Upper lobe of left lung (tissue), 4 donors: ENCODE data around the gene STC2.

Source experiments
- CTCF ChIP-seq, 6 experiments: fragments of 450-650 bp in 4 of 6; fragments of 200-600 bp in 2 of 6; sonication (generic) in 2 of 6; IDR thresholded peaks; one replicate each; pipeline ENCODE4 v1.5.1; 2016 to 2019; ENCODE audit warnings: antibody characterized with exemption in 6 of 6
- EP300 ChIP-seq, 4 donors: sonication (generic); formaldehyde crosslinking; IDR thresholded peaks; one replicate each; pipeline ENCODE4 v1.5.1; 2017; ENCODE audit warnings: antibody characterized with exemption in 4 of 4, control low read depth in 2 of 4
- POLR2A ChIP-seq, 4 donors: fragments of 450-650 bp; IDR thresholded peaks; one replicate each; pipeline ENCODE4 v1.5.1; 2016 to 2017; ENCODE audit warnings: antibody characterized with exemption in 4 of 4, mild to moderate bottlenecking in 2 of 4

GRCh38 chr5:173342813-173343755 is 14.9 kb upstream of the STC2 start:
- TF ChIP-seq CTCF (IDR thresholded peaks at IDR 0.05): no peak
- TF ChIP-seq POLR2A (IDR thresholded peaks at IDR 0.05): no peak
- no peak for TF ChIP-seq EP300 (IDR thresholded peaks at IDR 0.05)
